C4-2B (cell line): ENCODE results near the gene CHCHD6.

Source experiments
- ZFX ChIP-seq: fragments of 450-650 bp; IDR thresholded peaks from 2 replicates; pipeline ENCODE4 v1.6.1; 2017
- TF ChIP-seq, protein P1 (sequence below): fragments of 450-650 bp; conservative IDR thresholded peaks from 2 replicates; pipeline ENCODE4 v1.5.1; 2017; ENCODE audit warnings: mild to moderate bottlenecking

DNA sequence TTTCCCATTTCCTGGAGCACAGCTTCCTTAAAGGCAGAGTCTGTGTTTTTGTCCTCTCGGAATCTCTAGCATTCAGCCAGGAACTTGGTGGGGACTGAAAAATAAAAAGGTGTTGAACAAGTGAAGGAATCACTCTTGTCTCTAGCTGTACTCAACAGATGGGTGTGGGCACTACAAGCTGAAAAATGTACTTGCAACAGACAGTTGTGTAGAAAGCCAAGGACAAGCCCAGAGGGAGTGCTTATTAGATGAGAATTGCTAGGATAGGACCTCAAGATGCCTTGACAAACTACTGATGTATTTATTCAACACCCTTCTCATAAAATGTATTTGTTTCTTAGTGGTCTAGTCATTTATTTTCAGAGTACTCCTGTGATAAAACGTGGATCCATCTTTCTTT lies 95.1 kb downstream of the CHCHD6 start:
- TF ChIP-seq, protein P1, sequence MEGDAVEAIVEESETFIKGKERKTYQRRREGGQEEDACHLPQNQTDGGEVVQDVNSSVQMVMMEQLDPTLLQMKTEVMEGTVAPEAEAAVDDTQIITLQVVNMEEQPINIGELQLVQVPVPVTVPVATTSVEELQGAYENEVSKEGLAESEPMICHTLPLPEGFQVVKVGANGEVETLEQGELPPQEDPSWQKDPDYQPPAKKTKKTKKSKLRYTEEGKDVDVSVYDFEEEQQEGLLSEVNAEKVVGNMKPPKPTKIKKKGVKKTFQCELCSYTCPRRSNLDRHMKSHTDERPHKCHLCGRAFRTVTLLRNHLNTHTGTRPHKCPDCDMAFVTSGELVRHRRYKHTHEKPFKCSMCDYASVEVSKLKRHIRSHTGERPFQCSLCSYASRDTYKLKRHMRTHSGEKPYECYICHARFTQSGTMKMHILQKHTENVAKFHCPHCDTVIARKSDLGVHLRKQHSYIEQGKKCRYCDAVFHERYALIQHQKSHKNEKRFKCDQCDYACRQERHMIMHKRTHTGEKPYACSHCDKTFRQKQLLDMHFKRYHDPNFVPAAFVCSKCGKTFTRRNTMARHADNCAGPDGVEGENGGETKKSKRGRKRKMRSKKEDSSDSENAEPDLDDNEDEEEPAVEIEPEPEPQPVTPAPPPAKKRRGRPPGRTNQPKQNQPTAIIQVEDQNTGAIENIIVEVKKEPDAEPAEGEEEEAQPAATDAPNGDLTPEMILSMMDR = no peak
- TF ChIP-seq ZFX = no peak
